Stimulated activated CD8-positive, alpha-beta memory T cell treated with anti-CD3 and anti-CD28 coated beads, Interleukin-4, amount 100 ng/mL, for 1 hour (primary cell): Measurements from ENCODE around the gene MRM2.
"Not testable (repeated sequence)": the region's sequence is repeated elsewhere in the genome, so short reads cannot be mapped to it uniquely, and the experiment has no call there.

Source experiments
- DNase-seq, 2 donors: peaks; one replicate each; pipeline ENCODE4 v3.0.0-alpha.2; 2020; ENCODE audit warnings: low read depth in 2 of 2, low spot score in 1 of 2

Gene MRM2

DNA sequence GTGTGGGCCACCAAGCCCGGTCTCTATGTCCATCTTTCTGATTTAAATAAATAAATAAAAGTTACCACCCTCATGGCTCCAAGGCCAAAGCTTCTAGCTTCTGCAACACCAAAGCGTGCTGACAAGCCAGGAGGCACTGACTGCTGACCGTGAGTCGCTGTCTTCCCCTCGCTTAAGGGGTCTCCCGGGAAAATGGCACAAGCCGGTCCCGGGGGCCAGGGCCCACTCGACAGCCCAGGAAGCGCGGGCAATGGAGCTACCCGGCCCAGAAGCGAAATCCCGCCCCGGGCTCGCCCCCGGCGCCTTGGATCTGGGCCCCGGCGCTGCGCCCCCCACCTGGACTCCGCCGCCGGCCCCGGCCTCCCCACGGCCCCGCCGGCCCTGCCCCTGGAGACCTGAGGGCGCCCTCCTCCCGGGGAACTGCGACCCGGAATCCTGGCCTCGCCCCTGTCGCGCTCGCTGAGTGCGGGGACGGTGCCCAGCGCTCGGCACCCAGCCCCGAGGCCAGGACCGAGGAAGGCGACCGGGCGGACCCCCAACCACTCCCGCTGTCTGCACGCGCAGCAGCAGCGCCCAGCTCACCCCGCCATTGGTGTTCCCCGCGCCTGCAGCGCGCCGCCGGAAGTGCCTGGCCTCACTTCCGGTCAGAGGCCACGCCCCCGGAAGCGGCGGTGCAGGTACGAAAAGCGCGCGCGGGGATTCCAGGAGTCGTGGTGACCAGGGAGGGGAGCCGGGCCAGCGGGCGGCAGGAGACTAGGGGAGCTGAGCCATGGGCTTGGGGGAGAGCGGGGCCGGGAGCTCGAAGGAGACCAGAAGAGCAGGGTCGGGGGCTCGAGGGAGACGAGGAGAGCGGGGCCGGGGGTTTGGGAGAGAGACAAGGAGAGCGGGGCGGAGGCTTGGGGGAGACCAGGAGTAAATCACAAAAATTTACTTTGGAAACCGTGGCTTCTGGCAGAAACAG is at the start of gene MRM2, which contains the start of gene NUDT1:
TSS of gene MRM2 (minus strand) at position 626 of the 961 bp plus-strand sequence. CDS start at position 590, 36 bp downstream.
TSS of gene NUDT1 (plus strand) at position 647 of the 961 bp plus-strand sequence. CDS start 2,349 bp downstream, outside the sequence.
- peak; percentile 40 to 46 for DNase-seq

DNA sequence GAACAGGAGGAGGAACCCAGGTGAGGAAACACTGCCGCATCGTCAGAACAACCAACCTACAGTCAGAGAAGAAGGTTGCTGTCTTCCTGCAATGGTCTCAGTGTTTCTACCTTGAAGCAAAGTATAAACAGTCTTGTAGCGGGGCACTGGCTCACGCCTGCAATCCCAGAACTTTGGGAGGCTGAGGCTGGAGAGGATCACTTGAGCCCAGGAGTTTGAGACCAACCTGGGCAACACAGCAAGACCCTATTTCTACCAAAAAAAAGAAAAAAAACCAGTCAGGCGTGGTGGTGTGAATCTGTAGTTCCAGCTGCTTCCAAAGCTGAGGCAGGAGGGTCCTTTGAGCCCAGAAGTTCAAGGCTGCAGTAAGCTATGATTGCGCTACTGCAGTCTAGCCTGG is 48.9 kb upstream of the MRM2 start:
- DNase-seq: no peak

DNA sequence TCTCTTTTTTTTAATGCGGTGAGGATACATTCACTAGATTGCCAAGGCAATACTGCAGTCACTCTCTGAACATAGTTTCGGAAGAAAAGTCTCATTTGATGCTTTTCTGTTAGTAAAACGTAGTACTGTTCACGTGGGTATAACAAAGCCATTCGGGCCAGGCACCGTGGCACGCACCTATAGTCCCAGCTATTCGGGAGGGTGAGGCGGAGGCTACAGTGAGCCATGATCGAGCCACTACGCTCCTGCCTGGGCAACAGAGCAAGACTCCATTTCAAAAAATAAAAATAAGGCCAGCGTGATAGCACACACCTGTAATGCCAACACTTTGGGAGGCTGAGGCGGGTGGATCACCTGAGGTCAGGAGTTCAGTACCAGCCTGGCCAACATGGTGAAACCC is 47.6 kb upstream of the MRM2 start:
- no peak for DNase-seq

DNA sequence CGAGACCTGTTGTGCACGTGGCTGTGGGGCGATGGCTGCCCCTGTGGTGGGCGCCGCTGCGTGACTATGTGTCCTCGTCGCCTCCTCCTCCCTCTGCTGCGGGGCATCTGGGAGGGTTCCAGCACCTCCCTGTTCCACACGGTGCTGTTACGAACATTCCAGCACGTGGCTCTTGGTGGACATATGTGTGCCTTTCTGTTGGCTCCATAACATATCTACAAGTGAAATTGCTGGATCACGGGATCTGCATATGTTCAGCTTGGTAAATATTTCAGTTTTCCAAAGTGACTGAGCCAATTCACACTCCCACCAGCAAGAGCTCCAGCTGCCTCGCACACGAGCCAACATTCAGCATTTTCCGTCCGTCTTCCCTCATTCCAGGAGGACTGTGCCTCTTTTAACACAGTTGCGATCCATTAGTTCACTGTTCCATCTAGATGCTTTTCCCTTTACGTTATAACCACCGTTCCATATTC is 47.1 kb upstream of the MRM2 start:
- no peak for DNase-seq

DNA sequence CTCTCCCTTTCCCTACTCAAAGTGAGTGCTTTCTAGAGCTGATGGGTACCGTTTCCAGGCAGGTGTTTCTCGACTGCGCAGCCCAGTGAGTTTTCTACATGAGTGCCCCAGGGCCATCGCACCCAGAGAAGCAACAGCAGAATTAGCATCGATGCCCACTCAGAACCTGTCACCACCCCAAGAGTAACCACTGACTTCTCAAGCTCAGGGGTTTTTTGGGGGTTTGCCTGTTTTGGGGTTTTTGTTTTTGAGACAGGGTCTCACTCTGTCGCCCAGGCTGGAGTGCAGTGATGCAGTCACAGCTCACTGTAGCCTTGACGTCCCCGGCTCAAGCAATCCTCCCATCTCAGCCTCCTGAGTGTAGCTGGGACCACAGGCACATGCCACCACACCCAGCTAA is 46.5 kb upstream of the MRM2 start:
- DNase-seq: no peak

DNA sequence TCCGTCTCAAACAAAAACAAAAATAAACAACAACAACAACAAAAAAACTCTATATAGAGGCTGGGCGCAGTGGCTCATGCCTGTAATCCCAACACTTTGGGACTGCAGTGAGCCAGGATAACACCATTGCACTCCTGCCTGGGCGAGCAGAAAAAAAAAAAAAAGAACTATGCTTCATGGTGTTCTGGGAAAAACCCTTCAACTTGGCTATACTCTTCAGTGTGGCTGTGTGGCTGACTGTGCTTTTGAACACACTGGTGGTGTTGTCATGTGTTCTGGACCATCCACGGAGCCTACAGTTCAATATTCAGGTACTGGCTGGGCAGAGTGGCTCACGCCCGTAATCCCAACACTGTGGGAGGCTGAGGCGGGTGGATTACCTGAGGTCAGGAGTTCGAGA is 45.7 kb upstream of the MRM2 start:
- no peak for DNase-seq

DNA sequence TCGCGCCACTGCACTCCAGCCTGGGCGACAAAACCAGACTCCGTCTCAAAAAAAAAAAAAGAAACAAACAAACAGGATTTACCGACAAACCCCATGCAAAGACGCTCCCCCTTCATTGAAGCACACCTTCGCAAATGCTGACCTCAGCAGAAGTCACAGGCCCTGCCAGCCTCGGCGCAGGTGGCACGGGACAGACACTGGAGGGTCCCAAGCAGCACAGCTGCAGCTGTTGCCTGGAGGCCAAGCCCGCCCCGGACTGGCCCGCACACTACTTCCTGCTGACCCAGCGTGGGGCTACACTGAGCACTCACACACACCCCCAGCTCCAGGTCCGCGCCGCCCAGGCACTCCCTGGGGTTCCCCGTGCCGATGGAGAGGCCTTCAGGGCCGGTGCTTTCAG is 41.1 kb upstream of the MRM2 start:
- DNase-seq: no peak

DNA sequence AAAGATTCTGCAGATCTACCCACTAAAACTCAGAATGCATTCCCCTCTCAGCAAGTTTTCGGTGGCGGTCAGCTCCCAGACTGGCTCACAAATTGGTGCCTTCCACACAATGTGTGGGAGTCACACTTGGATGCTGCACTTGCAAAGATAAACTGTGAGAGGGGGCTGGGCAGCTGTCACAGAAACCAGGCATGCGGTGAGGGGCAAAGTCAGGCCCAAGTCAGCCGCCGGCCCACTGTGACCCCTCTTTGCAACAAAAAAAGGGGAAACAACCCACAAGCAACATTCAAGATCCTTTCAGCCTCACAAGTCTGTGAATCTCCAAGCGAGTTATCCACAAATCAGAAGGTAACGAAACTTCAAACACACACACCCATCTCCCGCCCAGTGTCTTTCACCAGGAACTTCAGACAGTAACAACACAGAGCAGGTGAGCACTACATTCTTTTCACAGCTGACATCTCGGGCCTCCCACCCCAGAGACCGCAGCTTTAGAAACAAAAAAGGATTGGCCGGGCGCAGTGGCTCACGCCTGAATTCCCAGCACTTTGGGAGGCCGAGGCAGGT is 40.3 kb upstream of the MRM2 start:
- DNase-seq: no peak

DNA sequence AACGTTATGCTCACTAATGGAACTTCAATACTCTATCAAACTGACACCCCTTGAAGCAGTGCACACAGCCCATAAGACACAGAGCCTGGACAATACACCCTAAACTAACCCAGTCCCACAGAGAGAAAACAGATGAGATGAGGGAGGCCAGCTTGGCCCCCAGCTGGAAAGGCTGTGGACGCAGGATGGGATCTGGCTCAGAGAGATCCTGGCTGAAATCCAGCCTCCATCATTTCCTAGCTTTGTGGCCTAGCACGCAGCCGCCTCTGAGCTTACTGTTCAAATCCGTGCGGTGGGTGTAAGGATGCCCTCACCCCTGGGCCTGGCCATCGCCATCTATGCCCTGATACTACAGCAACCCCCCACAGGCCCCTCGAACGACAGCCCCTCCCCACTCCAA is 39.5 kb upstream of the MRM2 start:
- no peak for DNase-seq

DNA sequence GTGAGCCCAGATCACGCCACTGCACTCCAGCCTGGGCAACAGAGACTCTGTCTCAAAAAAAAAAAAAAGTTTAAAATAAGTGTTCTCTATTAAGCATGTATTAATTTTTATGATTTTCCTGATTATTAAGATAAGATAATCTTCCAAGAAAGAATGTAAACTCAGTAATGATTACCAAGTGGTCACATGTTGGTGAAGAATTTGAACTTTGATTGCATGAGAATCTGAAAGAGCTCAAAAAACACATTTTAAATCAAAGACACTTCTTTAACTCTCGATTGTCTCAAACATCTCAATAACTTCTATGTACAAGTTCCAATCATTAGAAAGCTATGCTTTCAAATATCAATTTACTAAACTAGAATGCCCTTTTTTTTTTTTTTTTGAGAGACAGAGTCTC is 38.4 kb upstream of the MRM2 start:
- no peak for DNase-seq

DNA sequence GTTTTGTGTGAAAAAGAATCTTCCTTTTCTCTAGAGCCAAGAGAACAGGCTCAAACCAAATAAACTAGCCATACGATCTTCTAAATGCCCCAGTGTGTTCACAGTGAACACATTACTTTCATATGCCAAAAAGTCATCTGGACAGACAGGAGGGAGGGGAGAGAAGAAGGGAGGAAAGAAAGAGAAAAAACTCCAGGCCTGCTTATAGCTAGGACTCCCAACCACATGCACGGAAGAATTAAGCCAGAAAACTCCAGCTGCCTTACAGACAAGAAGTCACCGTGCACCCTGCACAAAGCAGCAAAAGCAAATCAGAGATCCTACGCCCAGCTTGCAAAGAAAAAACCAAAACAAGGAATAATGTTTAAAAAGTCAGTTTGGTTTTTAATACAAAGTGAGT is 37.9 kb upstream of the MRM2 start:
- DNase-seq: no peak

DNA sequence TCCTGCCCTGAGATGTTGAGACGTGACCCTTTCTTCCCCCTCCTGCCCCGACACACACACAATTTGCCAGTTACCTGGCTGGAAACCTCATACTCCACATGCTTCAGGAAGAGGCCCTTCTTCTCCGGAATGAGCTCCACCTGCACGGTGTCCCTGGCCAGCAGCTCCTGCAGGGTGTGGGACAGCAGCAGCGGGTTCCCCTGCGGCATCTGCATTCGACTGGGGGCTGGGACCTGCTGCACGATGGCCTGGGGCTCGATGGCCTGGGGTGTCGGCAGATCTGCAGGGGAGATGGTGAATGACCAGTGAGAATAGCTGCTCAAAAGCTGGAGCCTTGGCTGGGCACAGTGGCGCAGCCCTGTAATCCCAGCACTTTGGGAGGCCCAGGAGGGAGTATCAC is 36.0 kb upstream of the MRM2 start:
- no peak for DNase-seq

DNA sequence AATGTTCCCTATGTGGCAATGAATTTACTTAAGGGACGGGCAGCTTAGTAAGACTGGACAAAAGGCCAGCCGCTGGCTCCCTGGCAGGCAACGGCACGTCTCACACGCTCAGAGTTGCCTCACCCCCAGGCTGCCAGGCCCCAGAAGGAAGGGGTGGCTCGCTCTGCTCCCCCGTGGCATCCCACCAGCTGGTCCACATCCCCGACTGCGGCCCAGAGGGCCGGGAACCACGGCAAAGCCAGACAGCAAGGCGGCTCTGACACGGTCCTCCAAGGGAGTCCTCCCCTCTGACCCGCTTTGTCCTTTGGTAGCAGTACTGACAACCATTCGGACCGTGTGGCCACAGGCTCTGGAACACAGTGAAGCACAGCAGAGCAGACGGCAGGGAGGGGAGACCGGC is 34.1 kb upstream of the MRM2 start:
- no peak for DNase-seq

DNA sequence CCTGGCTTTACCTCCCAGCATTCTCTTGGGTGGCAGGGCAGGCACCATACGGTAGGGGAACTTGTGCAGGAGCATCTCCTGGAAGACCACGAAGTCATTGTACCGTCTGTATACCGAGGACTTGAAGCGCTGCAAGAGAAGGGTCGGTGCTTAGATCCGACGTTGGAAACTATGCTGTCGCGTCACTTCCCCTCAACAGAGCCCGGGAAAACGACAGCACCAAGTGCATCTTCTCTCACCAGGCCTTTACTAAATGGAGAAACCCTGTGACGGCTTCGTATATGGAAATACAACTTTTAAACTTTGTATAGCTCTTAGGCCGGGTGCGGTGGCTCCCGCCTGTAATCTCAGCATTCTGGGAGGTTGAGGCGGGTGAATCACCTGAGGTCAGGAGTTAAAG is 33.1 kb upstream of the MRM2 start:
- no peak for DNase-seq

DNA sequence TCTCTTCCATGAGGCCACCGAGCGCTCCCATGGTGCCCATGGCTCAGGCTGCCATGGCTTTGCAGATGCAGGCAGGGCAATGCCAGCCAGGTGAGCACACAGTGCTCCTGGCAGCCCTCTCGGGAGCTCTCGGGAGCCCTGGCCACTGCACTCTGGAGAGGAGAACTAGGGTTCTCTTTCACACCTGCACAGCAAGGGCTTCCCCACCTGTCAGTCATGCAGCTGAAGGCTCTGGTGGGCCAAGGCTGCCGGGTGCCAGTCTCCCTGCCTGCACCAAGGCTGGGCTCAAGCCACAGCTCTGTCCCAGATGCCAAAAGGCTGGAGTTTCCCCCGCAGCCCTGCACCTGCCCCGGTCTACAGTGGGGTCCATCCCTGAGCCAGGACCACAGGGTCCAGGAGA is 32.7 kb upstream of the MRM2 start:
- DNase-seq: no peak

DNA sequence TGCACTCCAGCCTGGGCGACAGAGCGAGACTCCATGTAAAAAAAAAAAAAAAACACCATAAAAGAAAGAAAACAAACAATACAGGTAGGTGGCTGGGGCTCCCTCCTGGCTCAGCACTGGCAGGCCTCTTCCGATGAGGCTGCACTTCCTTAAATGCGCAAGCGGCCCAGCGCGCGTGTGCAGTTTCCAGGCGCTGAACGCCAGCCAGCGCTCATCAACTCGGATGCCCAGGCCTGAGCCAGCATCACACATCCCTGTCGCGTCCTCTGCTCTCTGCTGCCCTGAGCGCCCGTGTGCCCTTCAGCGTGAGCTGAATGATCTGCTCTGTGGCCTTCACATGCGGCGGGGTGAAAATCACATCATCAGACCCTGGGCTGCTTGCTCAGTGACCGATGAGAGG is 31.9 kb upstream of the MRM2 start:
- no peak for DNase-seq

DNA sequence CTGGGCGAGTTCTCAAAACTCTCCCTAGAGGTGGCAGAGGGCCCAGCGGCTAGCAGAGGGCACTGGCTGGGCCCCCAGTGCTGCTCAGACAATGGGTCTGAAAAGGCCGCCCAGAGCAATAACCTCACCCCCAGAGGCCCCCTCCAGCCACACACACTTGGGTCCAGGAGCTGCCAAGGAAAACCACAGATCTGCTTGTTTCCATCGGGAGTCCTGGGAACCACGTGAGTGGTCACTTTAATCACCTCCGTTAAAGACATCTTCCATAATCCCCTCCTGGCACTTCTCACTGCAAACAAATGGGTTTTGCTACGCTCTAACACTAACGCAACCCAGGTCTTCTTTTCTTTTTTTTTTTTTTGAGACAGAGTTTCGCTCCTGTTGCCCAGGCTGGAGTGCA is 30.0 kb upstream of the MRM2 start:
- no peak for DNase-seq

DNA sequence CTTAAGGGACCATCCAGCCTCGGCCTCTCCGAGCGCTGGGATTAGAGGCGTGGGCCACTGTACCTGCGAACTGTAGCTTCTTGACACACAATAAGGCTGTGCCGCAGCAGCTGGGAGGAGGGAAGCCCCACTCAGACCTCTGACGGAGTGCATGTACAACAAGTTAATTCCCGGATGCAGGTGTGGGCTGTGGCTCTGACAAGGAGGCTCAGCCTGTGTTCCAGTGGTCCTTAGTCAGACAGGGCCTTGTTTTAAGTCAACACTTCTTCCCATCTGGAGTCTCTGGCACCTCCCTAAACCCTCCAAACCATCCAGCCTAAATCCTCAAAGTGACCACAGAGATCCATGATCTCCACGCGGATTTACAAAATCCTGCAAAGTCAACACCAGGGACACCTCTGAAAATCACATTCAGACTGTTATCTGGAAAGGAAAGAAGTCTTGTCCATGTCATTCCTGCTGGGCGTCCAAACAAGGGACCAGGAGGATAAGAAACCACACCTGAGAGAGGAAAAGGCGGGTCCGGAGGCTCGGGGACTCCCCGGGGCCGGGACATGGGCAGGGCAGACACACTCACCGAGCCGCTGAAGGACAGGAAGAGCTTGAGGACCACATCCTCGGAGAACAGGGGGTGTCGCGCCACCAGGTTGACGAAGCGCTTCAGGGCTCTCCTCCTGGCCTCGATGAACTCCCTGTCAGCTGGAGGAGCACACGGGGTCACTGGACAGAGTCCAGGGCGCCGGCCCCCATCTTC is 29.4 kb upstream of the MRM2 start:
- no peak for DNase-seq

DNA sequence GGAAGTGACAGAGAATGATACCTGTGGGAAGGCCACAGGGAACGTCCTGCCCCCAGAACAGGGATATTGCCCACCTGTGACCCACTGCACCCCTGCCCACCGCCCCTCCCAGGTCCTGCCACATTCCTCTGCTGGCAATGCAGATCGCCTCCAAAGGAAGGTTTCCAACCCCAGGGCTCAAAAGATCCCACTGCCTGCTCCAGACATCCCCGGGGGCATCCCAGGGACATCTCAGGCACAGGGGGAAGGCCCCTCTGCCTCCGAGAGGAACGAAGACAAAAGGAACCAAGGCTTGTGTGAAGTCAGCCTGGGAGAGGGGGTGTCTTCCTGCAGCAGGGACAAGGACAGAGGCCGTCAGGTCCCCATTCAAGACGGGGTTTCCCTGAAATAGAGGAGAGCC is 28.5 kb upstream of the MRM2 start:
- no peak for DNase-seq

DNA sequence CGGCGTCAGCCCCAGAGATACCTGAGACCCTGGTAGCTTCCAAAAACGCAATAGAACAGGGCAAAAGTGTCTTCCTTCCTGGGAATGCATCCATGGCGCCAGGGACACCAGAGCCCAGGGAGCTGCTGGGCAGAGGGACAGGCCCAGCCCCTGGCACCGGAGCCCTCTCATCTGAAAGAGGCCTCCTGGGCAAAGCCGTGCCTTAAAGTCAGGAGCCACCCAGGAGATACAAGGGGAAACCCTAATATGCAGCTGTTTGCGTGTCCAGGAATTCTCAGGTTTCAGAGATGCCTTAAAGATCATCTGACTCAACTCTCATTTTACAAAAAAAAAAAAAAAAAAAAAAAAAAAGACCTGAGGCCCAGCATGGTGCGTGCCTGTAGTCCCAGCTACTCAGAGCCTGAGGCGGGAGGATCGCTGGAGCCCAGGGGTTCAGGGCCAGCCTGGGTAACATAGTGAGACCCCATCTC is 28.0 kb upstream of the MRM2 start:
- no peak for DNase-seq

DNA sequence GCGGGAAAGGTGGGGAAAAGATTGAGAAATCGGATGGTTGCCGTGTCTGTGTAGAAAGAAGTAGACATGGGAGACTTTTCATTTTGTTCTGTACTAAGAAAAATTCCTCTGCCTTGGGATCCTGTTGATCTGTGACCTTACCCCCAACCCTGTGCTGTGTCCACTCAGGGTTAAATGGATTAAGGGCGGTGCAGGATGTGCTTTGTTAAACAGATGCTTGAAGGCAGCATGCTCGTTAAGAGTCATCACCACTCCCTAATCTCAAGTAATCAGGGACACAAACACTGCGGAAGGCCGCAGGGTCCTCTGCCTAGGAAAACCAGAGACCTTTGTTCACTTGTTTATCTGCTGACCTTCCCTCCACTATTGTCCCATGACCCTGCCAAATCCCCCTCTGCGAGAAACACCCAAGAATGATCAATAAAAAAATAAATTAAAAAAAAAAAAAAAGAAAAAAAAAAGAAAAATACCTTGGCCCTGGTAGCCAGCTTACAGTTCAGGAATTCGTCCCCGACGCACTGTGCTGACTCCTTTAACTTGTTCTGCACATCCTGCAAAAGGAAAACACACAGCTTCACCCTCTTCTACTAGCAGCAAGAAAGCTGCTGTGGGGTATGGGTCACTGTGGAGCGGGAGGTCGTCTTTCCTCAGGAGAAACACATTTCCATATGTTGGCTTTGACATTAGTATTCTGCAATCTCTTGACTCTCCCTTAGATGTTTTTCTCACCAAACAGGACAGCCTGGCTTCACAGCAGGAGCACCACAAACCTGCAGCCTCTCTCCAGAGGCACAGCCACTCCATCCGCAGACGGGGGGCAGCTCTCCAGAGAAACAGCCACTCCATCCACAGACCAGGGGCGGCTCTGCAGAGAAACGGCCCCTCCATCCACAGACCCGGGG is 27.3 kb upstream of the MRM2 start:
- DNase-seq: not testable (repeated sequence)
